ENCODE results near the gene HBS1L.
"Not testable (repeated sequence)": the region's sequence is repeated elsewhere in the genome, so short reads cannot be mapped to it uniquely, and the experiment has no call there.

HBS1L gene

GRCh38 chr6:135084001-135084915 is 29.6 kb upstream of the HBS1L start:
- in situ Hi-C loops (cut with HindIII; ENCODE audit: low pct_ligation_motif_present, low pct_unique_long_range_greater_than_20kb, low sequenced_read_pairs) = no loop called here
- no peak for DNase-seq

GRCh38 chr6:135081966-135082365 is 27.3 kb upstream of the HBS1L start:
- no peak for DNase-seq
- in situ Hi-C loops (cut with HindIII; ENCODE audit: low pct_ligation_motif_present, low pct_unique_long_range_greater_than_20kb, low sequenced_read_pairs) = no loop called here

GRCh38 chr6:135075018-135075417 is 20.4 kb upstream of the HBS1L start:
- in situ Hi-C loops (cut with HindIII; ENCODE audit: low pct_ligation_motif_present, low pct_unique_long_range_greater_than_20kb, low sequenced_read_pairs) = no loop called here
- DNase-seq = no peak

GRCh38 chr6:135073756-135074393 is 19.3 kb upstream of the HBS1L start:
- DNase-seq = no peak
- in situ Hi-C loops (cut with HindIII; ENCODE audit: low pct_ligation_motif_present, low pct_unique_long_range_greater_than_20kb, low sequenced_read_pairs) = no loop called here

GRCh38 chr6:135073217-135073616 is 18.6 kb upstream of the HBS1L start:
- in situ Hi-C loops (cut with HindIII; ENCODE audit: low pct_ligation_motif_present, low pct_unique_long_range_greater_than_20kb, low sequenced_read_pairs) = no loop called here
- no peak for DNase-seq

- DNase-seq = peak; percentile 13
- in situ Hi-C loops (cut with HindIII; ENCODE audit: low pct_ligation_motif_present, low pct_unique_long_range_greater_than_20kb, low sequenced_read_pairs) = no loop called here
Observed at GRCh38 chr6:135072753-135073152, 18.1 kb upstream of the HBS1L start.

GRCh38 chr6:135071541-135071940 is 16.9 kb upstream of the HBS1L start:
- in situ Hi-C loops (cut with HindIII; ENCODE audit: low pct_ligation_motif_present, low pct_unique_long_range_greater_than_20kb, low sequenced_read_pairs) = no loop called here
- DNase-seq = no peak

- DNase-seq = no peak
Observed at GRCh38 chr6:135067911-135068310, 13.3 kb upstream of the HBS1L start.

GRCh38 chr6:135066806-135067205 is 12.2 kb upstream of the HBS1L start:
- in situ Hi-C loops (cut with HindIII; ENCODE audit: low pct_ligation_motif_present, low pct_unique_long_range_greater_than_20kb, low sequenced_read_pairs) = no loop called here

More at GRCh38 chr6:135067911-135068310, 13.3 kb upstream of the HBS1L start:
- in situ Hi-C loops (cut with HindIII; ENCODE audit: low pct_ligation_motif_present, low pct_unique_long_range_greater_than_20kb, low sequenced_read_pairs) = no loop called here

GRCh38 chr6:135066397-135066796 is 11.8 kb upstream of the HBS1L start:
- no peak for DNase-seq
- in situ Hi-C loops (cut with HindIII; ENCODE audit: low pct_ligation_motif_present, low pct_unique_long_range_greater_than_20kb, low sequenced_read_pairs) = no loop called here

More at GRCh38 chr6:135066806-135067205, 12.2 kb upstream of the HBS1L start:
- DNase-seq = no peak

- no peak for DNase-seq
- in situ Hi-C loops (cut with HindIII; ENCODE audit: low pct_ligation_motif_present, low pct_unique_long_range_greater_than_20kb, low sequenced_read_pairs) = no loop called here
Observed at GRCh38 chr6:135064586-135064985, 10.0 kb upstream of the HBS1L start.

GRCh38 chr6:135063926-135064325 is 9.3 kb upstream of the HBS1L start:
- no peak for DNase-seq

GRCh38 chr6:135062735-135063134 is 8.1 kb upstream of the HBS1L start:
- DNase-seq = no peak

More at GRCh38 chr6:135063926-135064325, 9.3 kb upstream of the HBS1L start:
- in situ Hi-C loops (cut with HindIII; ENCODE audit: low pct_ligation_motif_present, low pct_unique_long_range_greater_than_20kb, low sequenced_read_pairs) = no loop called here

GRCh38 chr6:135060076-135060475 is 5.5 kb upstream of the HBS1L start:
- no peak for DNase-seq
- in situ Hi-C loops (cut with HindIII; ENCODE audit: low pct_ligation_motif_present, low pct_unique_long_range_greater_than_20kb, low sequenced_read_pairs) = no loop called here

More at GRCh38 chr6:135062735-135063134, 8.1 kb upstream of the HBS1L start:
- in situ Hi-C loops (cut with HindIII; ENCODE audit: low pct_ligation_motif_present, low pct_unique_long_range_greater_than_20kb, low sequenced_read_pairs) = no loop called here

- in situ Hi-C loops (cut with HindIII; ENCODE audit: low pct_ligation_motif_present, low pct_unique_long_range_greater_than_20kb, low sequenced_read_pairs); DNase-seq: not testable (repeated sequence)
Observed at GRCh38 chr6:135058299-135058698, 3.7 kb upstream of the HBS1L start.

GRCh38 chr6:135056632-135057031 is 2.0 kb upstream of the HBS1L start:
- in situ Hi-C loops (cut with HindIII; ENCODE audit: low pct_ligation_motif_present, low pct_unique_long_range_greater_than_20kb, low sequenced_read_pairs) = no loop called here
- DNase-seq = no peak

- in situ Hi-C loops (cut with HindIII; ENCODE audit: low pct_ligation_motif_present, low pct_unique_long_range_greater_than_20kb, low sequenced_read_pairs) = no loop called here
- peak; percentile 7 for DNase-seq
Observed at GRCh38 chr6:135054226-135054568, 425 bp downstream of the HBS1L start.

- in situ Hi-C loops (cut with HindIII; ENCODE audit: low pct_ligation_motif_present, low pct_unique_long_range_greater_than_20kb, low sequenced_read_pairs) = no loop called here
- DNase-seq = no peak
Observed at GRCh38 chr6:135053406-135053805, 1.2 kb downstream of the HBS1L start.

- in situ Hi-C loops (cut with HindIII; ENCODE audit: low pct_ligation_motif_present, low pct_unique_long_range_greater_than_20kb, low sequenced_read_pairs) = no loop called here
Observed at GRCh38 chr6:135052939-135053338, 1.7 kb downstream of the HBS1L start.

GRCh38 chr6:135048915-135049314 is 5.7 kb downstream of the HBS1L start:
- DNase-seq = no peak
- in situ Hi-C loops (cut with HindIII; ENCODE audit: low pct_ligation_motif_present, low pct_unique_long_range_greater_than_20kb, low sequenced_read_pairs) = no loop called here

More at GRCh38 chr6:135052939-135053338, 1.7 kb downstream of the HBS1L start:
- DNase-seq = no peak

All from ACHN (cell line).